Kidney (tissue), 14 donors: Measurements from ENCODE around the gene SNAP47. TPM values are rescaled to one million over a fixed set of nuclear protein-coding genes. Genes with fewer than 3 reads are reported as not detected.

Source experiments
- DNase-seq, 5 donors: peaks; one replicate each; pipeline ENCODE4 v3.0.0-alpha.2; 2013 to 2020
- FAIRE-seq: peaks from 2 replicates; lab custom pipeline; 2012; peaks lifted over from hg19 to GRCh38; lab: Jason Lieb, UNC
- H3K27ac ChIP-seq, 2 donors: one replicate each; pipeline ENCODE4 v1.7.0; 2013; ENCODE audit warnings: low read depth in 2 of 2, low read length in 2 of 2, inconsistent platforms in 1 of 2
- H3K27me3 ChIP-seq: one replicate; pipeline ENCODE4 v1.7.1; 2013; ENCODE audit warnings: low read length, inconsistent platforms; ENCODE audit not compliant: control insufficient read depth, insufficient read depth
- H3K36me3 ChIP-seq, 3 donors: one replicate each; pipeline versions ENCODE4 v1.7.0 to v1.7.1; 2013; ENCODE audit warnings: low read length in 3 of 3, control low read depth in 1 of 3, inconsistent platforms in 1 of 3; ENCODE audit not compliant: insufficient read depth in 3 of 3, control insufficient read depth in 2 of 3
- H3K4me1 ChIP-seq, 3 donors: one replicate each; pipeline versions ENCODE4 v1.7.0 to v1.7.1; 2013; ENCODE audit warnings: low read length in 3 of 3, inconsistent platforms in 1 of 3, low read depth in 1 of 3; ENCODE audit not compliant: control insufficient read depth in 2 of 3, insufficient read depth in 2 of 3
- H3K4me3 ChIP-seq, 3 donors: one replicate each; pipeline versions ENCODE4 v1.7.0 to v1.8.1; 2013; ENCODE audit warnings: low read length in 3 of 3, control low read depth in 1 of 3, inconsistent platforms in 1 of 3
- H3K9ac ChIP-seq, 3 donors: one replicate each; pipeline versions ENCODE4 v1.7.0 to v1.7.1; 2013; ENCODE audit warnings: low read length in 3 of 3, control low read depth in 1 of 3, inconsistent platforms in 1 of 3
- H3K9me3 ChIP-seq, 3 donors: one replicate each; pipeline versions ENCODE4 v1.7.0 to v1.7.1; 2013; ENCODE audit warnings: low read length in 3 of 3, control low read depth in 1 of 3, inconsistent platforms in 1 of 3; ENCODE audit not compliant: control insufficient read depth in 2 of 3, insufficient read depth in 1 of 3
- intact Hi-C: fragments of 100-400 bp; cut with DNase I; formaldehyde crosslinking; loops from one replicate; pipeline ENCODE4 v1.11.1; 2022
- polyA plus RNA-seq: library from polyadenylated mRNA; stranded (reverse); fragments of 350-450 nt; fragmentation: Illumina TruSeq; extraction: RNeasy Lipid Tissue Mini Kit (QIAGEN cat#74804); gene quantifications from one replicate; pipeline ENCODE4 v1.2.3, GENCODE V29; 2014; ENCODE audit warnings: low read depth, low replicate concordance; ENCODE audit not compliant: insufficient read depth
- total RNA-seq: library from RNA; stranded (reverse); fragmentation: NEBNext Ultra II Directional; extraction: Animal tissue kit (Norgen Biotek cat#: 25700); gene quantifications from one replicate; pipeline ENCODE4 v1.2.1, GENCODE V29; 2021
- TF ChIP-seq, protein P1 (sequence below): IDR thresholded peaks from 3 replicates; pipeline ENCODE4 v1.5.1; 2012; ENCODE audit warnings: mild to moderate bottlenecking, moderate library complexity, borderline replicate concordance; ENCODE audit not compliant: insufficient read depth; ENCODE audit errors: extremely low read depth
- donor health status: control.
- donor health status: control.
- donor health status: control.
- donor health status: control.
- donor health status: control.
- donor health status: DM: yes; HTN: yes; CAD: no.
- donor health status: Normal renal cell carcinoma (clear cell type).

SNAP47 gene
- total and polyA plus RNA-seq, 2 donors from 2014 or later: 31.6 to 32.4 TPM

DNA sequence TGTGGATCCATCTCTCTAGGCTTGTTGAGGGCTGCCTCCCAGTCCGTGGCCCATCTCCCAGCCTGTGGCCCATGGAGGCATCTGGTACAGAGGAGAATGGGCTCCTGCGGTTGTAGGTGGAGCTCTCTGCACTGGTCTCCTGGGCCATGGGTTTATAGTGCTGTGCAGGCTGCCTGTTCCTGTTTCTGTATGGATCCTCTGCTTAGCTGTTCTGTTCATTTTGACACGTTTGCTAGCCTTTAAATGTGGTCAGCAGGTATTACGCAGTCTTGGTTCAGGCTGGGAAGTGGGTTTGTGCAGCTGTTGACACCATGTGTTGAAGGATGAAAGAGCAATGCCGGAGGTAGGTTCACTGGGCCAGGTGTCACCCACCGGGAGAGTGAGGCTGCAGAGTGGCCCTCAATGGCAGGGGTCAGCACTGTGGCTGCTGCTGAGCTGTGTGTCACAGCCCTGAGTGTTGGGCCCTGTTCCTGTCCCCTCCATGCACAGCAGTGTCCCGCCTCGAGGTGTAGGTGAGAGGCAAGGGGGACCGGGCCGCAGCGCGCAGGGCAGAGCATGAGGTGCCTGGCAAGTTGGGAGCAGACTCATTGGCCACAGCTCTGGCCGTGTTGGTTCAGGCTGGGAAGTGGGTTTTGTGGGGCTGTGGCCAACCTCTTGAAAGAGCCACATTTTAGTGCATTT lies 39.0 kb downstream of the SNAP47 start:
- intact Hi-C loops: no loop called here
- Histone ChIP-seq H3K27me3 (no peaks in the 10 kb centered on the region), H3K9ac (no peak overlapping the region), H3K9me3 (no peaks in the 10 kb centered on the region), H3K4me1 (peaks cover 0 to 2% (median 0%) of the 10 kb centered on the region in 3 donors), H3K4me3 (no peak overlapping the region), H3K27ac (no peak overlapping the region), H3K36me3 (peaks cover 0 to 3% (median 0%) of the 10 kb centered on the region in 3 donors)
- TF ChIP-seq, protein P1, sequence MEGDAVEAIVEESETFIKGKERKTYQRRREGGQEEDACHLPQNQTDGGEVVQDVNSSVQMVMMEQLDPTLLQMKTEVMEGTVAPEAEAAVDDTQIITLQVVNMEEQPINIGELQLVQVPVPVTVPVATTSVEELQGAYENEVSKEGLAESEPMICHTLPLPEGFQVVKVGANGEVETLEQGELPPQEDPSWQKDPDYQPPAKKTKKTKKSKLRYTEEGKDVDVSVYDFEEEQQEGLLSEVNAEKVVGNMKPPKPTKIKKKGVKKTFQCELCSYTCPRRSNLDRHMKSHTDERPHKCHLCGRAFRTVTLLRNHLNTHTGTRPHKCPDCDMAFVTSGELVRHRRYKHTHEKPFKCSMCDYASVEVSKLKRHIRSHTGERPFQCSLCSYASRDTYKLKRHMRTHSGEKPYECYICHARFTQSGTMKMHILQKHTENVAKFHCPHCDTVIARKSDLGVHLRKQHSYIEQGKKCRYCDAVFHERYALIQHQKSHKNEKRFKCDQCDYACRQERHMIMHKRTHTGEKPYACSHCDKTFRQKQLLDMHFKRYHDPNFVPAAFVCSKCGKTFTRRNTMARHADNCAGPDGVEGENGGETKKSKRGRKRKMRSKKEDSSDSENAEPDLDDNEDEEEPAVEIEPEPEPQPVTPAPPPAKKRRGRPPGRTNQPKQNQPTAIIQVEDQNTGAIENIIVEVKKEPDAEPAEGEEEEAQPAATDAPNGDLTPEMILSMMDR: no peak
- peak in 1 of 5 donors; percentile 62 for DNase-seq
- no peak for FAIRE-seq

GRCh38 chr1:227774821-227775661 lies 39.8 kb downstream of the SNAP47 start:
- TF ChIP-seq, protein P1: no peak
- peaks cover 0 to 2% (median 0%) of the 10 kb centered on the region in 3 donors for H3K36me3 ChIP-seq
- no peak overlapping the region for H3K4me3 ChIP-seq
- H3K27me3 ChIP-seq: no peaks in the 10 kb centered on the region
- peaks cover 0 to 2% (median 0%) of the 10 kb centered on the region in 3 donors for H3K4me1 ChIP-seq
- no peak overlapping the region for H3K9ac ChIP-seq
- H3K27ac ChIP-seq: no peak overlapping the region
- DNase-seq: peak in 4 of 5 donors; percentile 34 to 80 (median 56)
- H3K9me3 ChIP-seq: no peaks in the 10 kb centered on the region
- intact Hi-C loops: no loop called here
- FAIRE-seq: no peak

- DNase-seq (peak in 1 of 5 donors; percentile 52), FAIRE-seq (no peak)
- intact Hi-C loops: no loop called here
- Histone ChIP-seq H3K9ac (no peak overlapping the region), H3K4me3 (no peak overlapping the region), H3K27me3 (no peaks in the 10 kb centered on the region), H3K9me3 (no peaks in the 10 kb centered on the region), H3K27ac (no peak overlapping the region), H3K4me1 (peaks cover 0 to 2% (median 0%) of the 10 kb centered on the region in 3 donors), H3K36me3 (peaks cover 0 to 2% (median 0%) of the 10 kb centered on the region in 3 donors)
- TF ChIP-seq, protein P1: no peak
These were observed 40.6 kb downstream of the SNAP47 start for GRCh38 chr1:227775841-227776240.
